RWPE1 (cell line): Measurements from ENCODE around the gene FLYWCH1.

Source experiments
- CTCF ChIA-PET: fragments of 350-600 bp; sonication (Branson Sonifier 250); formaldehyde crosslinking; extraction: SDS; loops from one replicate; lab custom pipeline; 2021; lab: Yijun Ruan, JAX
- POLR2A ChIA-PET: fragments of 400-600 bp; formaldehyde crosslinking; extraction: SDS; loops from one replicate; lab custom pipeline; 2020; ENCODE audit warnings: antibody characterized with exemption; ENCODE audit not compliant: low non-redundant PET; lab: Yijun Ruan, JAX
- DNase-seq: peaks from one replicate; pipeline ENCODE4 v3.0.0; 2012; ENCODE audit warnings: low spot score
- H3K27ac ChIP-seq: fragments of 450-650 bp; 2 replicates; pipeline ENCODE4 v1.5.1; 2017
- CTCF ChIP-seq: fragments of 450-650 bp; conservative IDR thresholded peaks from 2 replicates; pipeline ENCODE4 v1.5.1; 2017; ENCODE audit warnings: low read depth, mild to moderate bottlenecking

FLYWCH1 gene

GRCh38 chr16:2882650-2883457 is 28.9 kb upstream of the FLYWCH1 start, which contains the start of gene FLYWCH2:
FLYWCH2 (plus strand) TSS chr16:2883215; CDS start chr16:2896450, 13,235 bp downstream.
- peak within 1 kb of the TSS; percentile 90 for H3K27ac ChIP-seq
- POLR2A ChIA-PET: interaction anchor here (0.5 kb wide), 1 partner anchor 37 kb away, joined by 3 read pairs; no protein-coding TSS in a partner anchor
- no peak for TF ChIP-seq CTCF
- CTCF ChIA-PET: interaction anchor here (0.7 to 1.5 kb wide), 4 partner anchors 14 to 45 kb away, joined by 3 to 8 read pairs (median 6); no protein-coding TSS in a partner anchor
- peak; percentile 97 for DNase-seq

DNA sequence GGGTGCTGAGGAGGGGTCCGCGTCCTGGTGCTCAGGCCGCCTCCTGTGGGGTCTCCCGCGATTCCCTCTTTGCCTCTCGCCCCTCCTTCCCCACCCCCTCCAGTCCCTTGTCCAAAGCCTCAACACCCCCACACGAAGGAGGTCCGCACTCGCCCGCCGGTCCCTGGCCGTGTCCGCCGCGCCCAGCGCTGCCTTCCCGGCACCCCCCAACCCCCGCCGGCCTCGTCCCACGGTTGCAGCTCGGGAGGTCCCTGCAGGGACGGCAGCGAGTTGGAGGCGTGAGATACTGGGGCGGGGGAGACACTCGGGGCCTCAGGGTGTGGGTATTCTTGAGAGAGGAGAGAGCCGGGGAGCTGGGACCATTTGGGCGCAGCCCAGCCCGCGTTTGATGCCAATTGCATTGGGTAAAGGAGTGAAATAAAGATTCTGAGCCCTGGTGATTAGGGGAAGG is 28.2 kb upstream of the FLYWCH1 start:
- ChIA-PET CTCF (interaction anchor here (0.6 to 1.5 kb wide), 4 partner anchors 15 to 77 kb away, joined by 3 to 8 read pairs (median 6); no protein-coding TSS in a partner anchor), POLR2A (no interaction called here)
- DNase-seq: no peak
- H3K27ac ChIP-seq: peak overlapping the region; percentile 90
- no peak for TF ChIP-seq CTCF

- POLR2A ChIA-PET: no interaction called here
- no peak for TF ChIP-seq CTCF
- CTCF ChIA-PET: interaction anchor here (0.5 to 1.5 kb wide), 3 partner anchors 10 to 76 kb away, joined by 3 to 6 read pairs (median 3); no protein-coding TSS in a partner anchor
- peak overlapping the region; percentile 90 for H3K27ac ChIP-seq
- DNase-seq: no peak
These were observed 27.7 kb upstream of the FLYWCH1 start for GRCh38 chr16:2884041-2884451.

- TF ChIP-seq CTCF: no peak
- ChIA-PET CTCF (interaction anchor here (0.6 kb wide), 1 partner anchor 10 kb away, joined by 3 read pairs; no protein-coding TSS in a partner anchor), POLR2A (no interaction called here)
- DNase-seq: no peak
- no peak overlapping the region for H3K27ac ChIP-seq
These were observed 17.5 kb upstream of the FLYWCH1 start for GRCh38 chr16:2894231-2894630.

DNA sequence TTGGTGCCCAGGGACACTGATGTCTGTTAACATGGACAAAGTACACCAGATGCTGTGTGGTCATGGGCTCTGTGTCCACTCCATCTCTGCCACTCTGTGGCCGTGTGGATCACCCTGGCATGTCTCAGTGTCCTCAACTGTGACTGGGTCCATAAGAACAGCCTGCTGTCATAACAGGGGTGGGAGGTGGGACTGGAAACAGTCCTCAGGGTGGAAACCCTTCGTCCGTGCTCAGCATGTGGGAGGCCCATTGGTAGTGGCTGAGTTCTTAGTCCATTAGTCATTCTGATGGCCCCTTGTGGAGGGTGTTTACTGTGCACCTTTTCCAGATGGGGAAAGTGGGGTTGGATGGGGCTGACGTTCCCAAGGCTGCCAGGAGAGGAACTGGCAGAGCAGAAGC is 15.9 kb upstream of the FLYWCH1 start:
- H3K27ac ChIP-seq: peak overlapping the region; percentile 44; the same call in 1 of the 2 replicates
- TF ChIP-seq CTCF: no peak
- no peak for DNase-seq
- ChIA-PET CTCF (no interaction called here), POLR2A (no interaction called here)

DNA sequence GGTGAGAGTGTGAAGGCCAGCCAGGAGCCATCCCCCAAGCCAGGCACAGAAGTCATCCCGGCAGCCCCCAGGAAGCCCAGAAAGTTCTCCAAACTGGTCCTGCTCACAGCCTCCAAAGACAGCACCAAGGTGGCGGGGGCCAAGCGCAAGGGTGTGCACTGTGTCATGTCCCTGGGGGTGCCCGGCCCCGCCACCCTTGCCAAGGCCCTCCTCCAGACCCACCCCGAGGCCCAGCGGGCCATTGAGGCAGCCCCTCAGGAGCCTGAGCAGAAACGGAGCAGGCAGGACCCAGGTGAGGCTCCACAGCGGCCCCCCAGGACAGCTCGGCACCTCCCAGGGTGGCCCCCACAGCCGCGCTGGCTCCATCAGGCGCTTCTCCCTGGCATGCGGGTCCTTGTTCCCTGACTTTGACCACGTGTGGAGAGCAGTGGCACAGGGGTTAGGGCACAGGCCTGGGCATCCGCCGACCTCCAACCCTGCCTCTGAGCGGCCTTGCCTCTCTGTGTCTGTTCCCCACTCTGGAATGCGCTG is 15.2 kb upstream of the FLYWCH1 start:
- no peak for DNase-seq
- TF ChIP-seq CTCF: no peak
- CTCF ChIA-PET: interaction anchor here (0.6 kb wide), 1 partner anchor 24 kb away, joined by 5 read pairs; no protein-coding TSS in a partner anchor
- H3K27ac ChIP-seq: peak overlapping the region; percentile 44; the same call in 1 of the 2 replicates
- POLR2A ChIA-PET: no interaction called here
